Measurements from ENCODE around the gene CCDC74A.
"Not testable (repeated sequence)": the region's sequence is repeated elsewhere in the genome, so short reads cannot be mapped to it uniquely, and the experiment has no call there.

Gene CCDC74A

GRCh38 chr2:131504082-131504750 lies 23.5 kb upstream of the CCDC74A start:
- peak; percentile 12 for DNase-seq

GRCh38 chr2:131509615-131510014 lies 18.1 kb upstream of the CCDC74A start:
- DNase-seq, result no peak

GRCh38 chr2:131511291-131511968 lies 16.3 kb upstream of the CCDC74A start:
- DNase-seq, result not testable (repeated sequence)

GRCh38 chr2:131511969-131512870 lies 15.5 kb upstream of the CCDC74A start:
- DNase-seq, result not testable (repeated sequence)

GRCh38 chr2:131514408-131515166 lies 13.1 kb upstream of the CCDC74A start:
- DNase-seq, result peak; percentile 23

- DNase-seq, result not testable (repeated sequence)
Observed at GRCh38 chr2:131515235-131515634, 12.5 kb upstream of the CCDC74A start.

- DNase-seq, result no peak
Observed at GRCh38 chr2:131516011-131516410, 11.7 kb upstream of the CCDC74A start.

GRCh38 chr2:131516621-131517020 lies 11.1 kb upstream of the CCDC74A start:
- DNase-seq, result not testable (repeated sequence)

GRCh38 chr2:131517106-131517831 lies 10.4 kb upstream of the CCDC74A start:
- DNase-seq, result no peak

- DNase-seq, result not testable (repeated sequence)
Observed at GRCh38 chr2:131517856-131518255, 9.8 kb upstream of the CCDC74A start.

- not testable (repeated sequence) for DNase-seq
Observed at GRCh38 chr2:131518531-131518930, 9.2 kb upstream of the CCDC74A start.

- DNase-seq, result no peak
Observed at GRCh38 chr2:131519466-131519865, 8.2 kb upstream of the CCDC74A start.

GRCh38 chr2:131519871-131520470 lies 7.7 kb upstream of the CCDC74A start:
- DNase-seq, result not testable (repeated sequence)

GRCh38 chr2:131520526-131520925 lies 7.2 kb upstream of the CCDC74A start:
- no peak for DNase-seq

- DNase-seq, result not testable (repeated sequence)
Observed at GRCh38 chr2:131521524-131521923, 6.2 kb upstream of the CCDC74A start.

GRCh38 chr2:131521961-131522781 lies 5.5 kb upstream of the CCDC74A start:
- DNase-seq, result no peak

GRCh38 chr2:131525256-131525655 lies 2.4 kb upstream of the CCDC74A start:
- DNase-seq, result not testable (repeated sequence)

- peak; percentile 31 for DNase-seq
Observed at GRCh38 chr2:131528981-131529863, 1.5 kb downstream of the CCDC74A start.

GRCh38 chr2:131529864-131530445 lies 2.3 kb downstream of the CCDC74A start:
- DNase-seq, result not testable (repeated sequence)

Data from MV-4-11 (cell line).